SKM-1 treated with dmso at 0.1 percent for 144 hours (cell line): Measurements from ENCODE around the gene BRPF1.
A peak's percentile ranks its signal among the peaks of the same experiment; 100 is the strongest.

Experiments used
- DNase-seq: peaks from one replicate; lab custom pipeline; 2025; ENCODE audit not compliant: unreplicated experiment; lab: John Stamatoyannopoulos, UW

Gene BRPF1

DNA sequence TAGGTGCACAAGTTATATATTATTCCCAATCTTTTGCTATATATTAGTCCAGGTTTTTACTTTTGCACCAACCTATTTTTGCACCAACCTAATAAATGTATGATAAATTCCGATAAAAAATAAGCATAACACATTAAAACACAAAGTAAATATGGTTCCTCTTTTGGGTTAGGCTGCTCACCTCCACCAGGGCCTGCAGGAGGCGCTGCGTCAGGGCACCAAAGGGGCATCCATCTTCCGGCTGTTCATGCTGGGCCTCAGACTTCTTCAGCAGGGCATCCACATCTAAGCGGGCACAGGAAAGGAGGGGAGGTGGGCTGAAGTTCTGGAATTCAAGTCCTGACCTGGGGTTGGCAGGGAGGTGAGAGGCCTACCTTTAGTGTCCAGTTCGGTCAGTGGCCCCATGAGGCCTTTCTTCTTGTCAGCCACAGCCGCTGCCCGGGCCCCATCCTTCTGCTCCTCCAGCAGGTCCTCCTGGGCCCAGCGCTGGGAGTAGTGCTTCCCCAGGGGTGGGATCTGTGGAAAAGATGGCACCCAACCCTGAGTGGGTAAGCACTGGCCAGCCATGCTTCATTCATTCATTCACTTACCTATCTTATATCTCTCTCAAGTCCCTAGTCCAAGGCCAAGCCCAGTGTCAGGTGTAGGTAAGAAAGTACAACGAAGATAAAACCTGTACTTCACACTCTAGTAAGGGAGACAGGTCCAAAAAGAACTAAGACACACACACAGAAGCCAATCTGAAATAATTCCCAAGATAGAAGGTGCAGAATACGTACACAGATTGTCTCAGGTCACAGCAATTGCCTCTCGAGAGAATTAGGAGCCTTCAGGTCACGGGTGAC lies 55.5 kb downstream of the BRPF1 start:
- DNase-seq, result no peak

GRCh38 chr3:9787714-9788113 lies 56.2 kb downstream of the BRPF1 start:
- no peak for DNase-seq

GRCh38 chr3:9791127-9791526 lies 59.6 kb downstream of the BRPF1 start:
- DNase-seq, result no peak

DNA sequence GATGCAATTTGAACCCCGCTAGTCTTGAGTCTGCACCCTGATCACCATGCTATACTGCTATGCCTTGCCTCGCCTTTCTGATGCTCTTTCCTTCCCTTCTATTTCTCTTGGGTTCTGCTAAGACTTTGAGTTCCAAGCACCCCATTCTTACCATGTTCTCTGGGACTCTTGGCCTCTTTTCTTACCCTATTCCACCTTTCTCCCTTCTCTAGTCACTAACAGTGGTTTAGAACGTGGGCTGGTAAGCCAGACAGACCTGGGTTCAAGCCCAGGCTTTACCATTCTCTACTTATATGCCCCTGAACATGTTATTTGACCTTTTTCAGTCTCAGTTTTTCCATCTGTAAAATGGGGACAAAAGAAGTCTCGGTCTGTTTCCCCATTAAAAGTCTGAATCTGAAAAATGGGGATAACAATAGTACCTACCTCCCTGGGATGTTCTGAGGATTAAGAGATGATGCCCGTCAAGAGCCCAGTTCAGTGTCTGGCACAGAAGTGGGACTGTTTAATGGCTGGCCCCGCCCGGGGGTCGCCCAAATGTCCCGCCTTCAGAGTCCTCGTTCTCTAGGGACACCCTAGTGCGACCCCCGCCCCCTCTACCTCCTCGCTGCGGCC lies 60.4 kb downstream of the BRPF1 start:
- no peak for DNase-seq

GRCh38 chr3:9792405-9793160 lies 61.0 kb downstream of the BRPF1 start, which contains the start of the genes ARPC4 and TADA3:
TSS of gene ARPC4 (plus strand) at chr3:9793082. CDS start at chr3:9793122, 40 bp downstream.
TSS of gene TADA3 (minus strand) at chr3:9792473. CDS start at chr3:9791466, 1,007 bp downstream.
- DNase-seq, result peak; percentile 96

- peak; percentile 76 for DNase-seq
Observed at GRCh38 chr3:9793161-9793781, 61.7 kb downstream of the BRPF1 start.

- DNase-seq, result no peak
Observed at GRCh38 chr3:9794400-9794799, 62.9 kb downstream of the BRPF1 start.

DNA sequence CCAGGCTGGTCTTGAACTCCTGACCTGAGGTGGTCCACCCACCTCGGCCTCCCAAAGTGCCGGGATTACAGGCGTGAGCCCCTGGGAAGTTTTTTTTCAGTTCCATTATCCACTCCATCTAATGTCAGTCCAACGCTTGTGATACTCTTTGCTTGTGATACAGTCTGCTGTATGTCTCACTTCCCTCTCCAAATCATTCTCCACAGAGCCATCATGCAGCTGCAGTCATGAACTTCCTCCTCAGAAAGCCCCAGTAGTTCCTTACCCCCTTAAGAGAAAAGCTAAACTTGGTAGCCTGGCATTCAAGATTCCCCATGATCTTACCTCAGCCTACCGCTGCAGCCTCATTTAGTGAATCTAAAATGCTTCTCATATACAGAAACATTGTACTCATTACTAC lies 63.7 kb downstream of the BRPF1 start:
- DNase-seq, result no peak

DNA sequence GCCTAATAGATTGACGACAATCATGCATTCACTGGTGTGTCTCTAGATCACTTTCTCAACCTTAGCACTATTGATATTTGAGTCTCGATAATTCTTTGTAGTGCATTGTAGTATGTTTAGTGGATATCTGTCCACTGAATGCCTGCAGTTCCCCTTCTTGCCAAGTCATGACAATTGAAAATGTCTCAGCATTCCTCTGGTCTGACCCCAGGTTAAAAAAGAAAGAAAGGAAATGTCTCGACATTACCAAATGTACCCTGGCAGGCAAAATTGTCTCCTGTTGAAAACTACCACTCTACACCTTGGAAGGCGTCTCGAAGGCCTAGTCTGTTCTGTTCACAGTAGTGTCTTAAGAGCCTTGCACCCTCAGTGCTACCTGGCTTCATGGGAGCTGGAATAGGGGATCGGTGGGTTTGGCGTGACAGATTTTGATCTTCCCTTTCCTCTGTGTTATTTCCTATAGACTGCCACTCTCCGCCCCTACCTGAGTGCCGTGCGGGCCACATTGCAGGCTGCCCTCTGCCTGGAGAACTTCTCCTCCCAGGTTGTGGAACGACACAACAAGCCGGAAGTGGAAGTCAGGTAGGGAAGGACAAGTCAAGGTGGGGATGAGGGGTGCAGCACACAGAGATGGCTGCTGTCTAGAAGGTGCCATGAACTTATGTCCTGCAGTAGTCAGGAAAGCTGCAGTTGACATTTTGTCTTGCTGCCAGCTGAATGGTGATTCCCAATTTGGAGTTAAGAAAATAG lies 65.8 kb downstream of the BRPF1 start:
- no peak for DNase-seq
